Thoracic aorta (tissue), 2 donors: ENCODE results near the gene DOHH. TPM values are rescaled to one million over a fixed set of nuclear protein-coding genes. Genes with fewer than 3 reads are reported as not detected.

Source experiments
- ATAC-seq: fragments of 150-250 bp; one replicate; pipeline ENCODE4 v1.8.0; 2017; ENCODE audit warnings: low read depth; ENCODE audit not compliant: insufficient number of reproducible peaks, low FRiP score
- DNase-seq: peaks from one replicate; pipeline ENCODE4 v3.0.0-alpha.2; 2020; ENCODE audit warnings: low spot score
- H3K27ac ChIP-seq, 2 donors: fragments of 200-600 bp; sonication (generic); 1 replicate in 1 of 2; 2 replicates in 1 of 2; pipeline ENCODE4 v1.5.1; 2016; ENCODE audit warnings: mild to moderate bottlenecking in 2 of 2, moderate library complexity in 2 of 2
- H3K27me3 ChIP-seq: fragments of 200-600 bp; sonication (generic); replicated peaks from 2 replicates; pipeline ENCODE4 v1.6.0; 2016; ENCODE audit warnings: mild to moderate bottlenecking; ENCODE audit not compliant: insufficient read depth
- H3K36me3 ChIP-seq: fragments of 200-600 bp; sonication (generic); one replicate; pipeline ENCODE4 v1.5.1; 2016
- H3K4me1 ChIP-seq, 2 donors: fragments of 200-600 bp; sonication (generic); 1 replicate in 1 of 2; 2 replicates in 1 of 2; pipeline versions ENCODE4 v1.5.1 to v1.6.0; 2016; ENCODE audit warnings: low read depth in 2 of 2, mild to moderate bottlenecking in 1 of 2; ENCODE audit not compliant: control insufficient read depth in 1 of 2
- H3K4me3 ChIP-seq: fragments of 200-600 bp; sonication (generic); 2 replicates; pipeline ENCODE4 v1.5.1; 2016; ENCODE audit warnings: mild to moderate bottlenecking
- H3K9me3 ChIP-seq: fragments of 200-600 bp; sonication (generic); 2 replicates; pipeline ENCODE4 v1.5.1; 2016
- total RNA-seq, 2 donors: library from RNA; depleted of rRNA; stranded (reverse); fragments of >200 nt; gene quantifications; one replicate each; pipeline versions ENCODE4 v1.1.0 to v1.2.3, GENCODE V29; 2016
- TF ChIP-seq, protein P1 (sequence below): fragments of 200-600 bp; sonication (generic); IDR thresholded peaks from one replicate; pipeline ENCODE4 v1.5.1; 2019; ENCODE audit warnings: antibody characterized with exemption

Gene DOHH
- total RNA-seq, 2 donors from 2014 or later, result 22.0 to 24.2 TPM

DNA sequence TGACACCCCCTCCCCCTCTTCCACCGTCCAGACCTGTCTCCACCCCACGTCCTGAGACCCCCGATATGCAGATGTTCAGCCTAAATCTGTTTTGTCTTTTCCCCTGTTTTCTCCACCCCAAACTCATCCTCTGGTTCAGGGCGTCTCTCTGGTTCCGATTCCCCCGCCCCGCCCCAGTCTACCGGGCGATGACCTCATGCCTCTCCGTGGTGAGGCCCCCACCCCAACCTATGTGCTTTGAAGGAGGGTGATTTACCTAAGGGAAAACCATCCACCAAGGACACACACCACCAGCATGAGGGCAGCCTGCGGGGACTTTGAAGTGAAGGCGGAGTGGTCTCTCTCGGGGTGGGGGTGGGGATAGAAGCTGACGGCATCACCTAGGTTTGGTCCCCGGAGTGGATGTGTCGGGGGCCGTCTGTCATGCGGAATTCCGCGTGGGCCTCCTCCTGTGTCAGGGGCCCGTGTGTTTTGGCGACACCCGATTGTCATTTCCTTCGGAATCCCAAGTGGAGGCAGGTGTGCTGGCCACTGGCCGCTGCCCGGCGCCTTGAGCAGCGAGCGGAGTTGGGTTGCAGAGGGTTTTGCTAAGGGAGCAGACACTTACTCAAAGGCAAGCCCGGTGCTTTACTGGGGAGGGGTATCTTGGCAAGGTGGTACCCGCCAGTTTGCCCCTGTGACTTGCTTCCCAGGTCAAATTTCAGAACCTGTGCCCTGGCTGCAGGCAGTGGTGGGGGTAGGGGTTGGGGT lies 7.1 kb upstream of the DOHH start:
- Histone ChIP-seq H3K9me3 (no peaks in the 10 kb centered on the region), H3K27ac (no peak overlapping the region), H3K36me3 (peaks cover 11% of the 10 kb centered on the region), H3K4me1 (peaks cover 3 to 24% of the 10 kb centered on the region in 2 donors), H3K4me3 (peak overlapping the region; percentile 91), H3K27me3 (no peaks in the 10 kb centered on the region)
- DNase-seq (no peak), ATAC-seq (no peak)
- TF ChIP-seq, protein P1, sequence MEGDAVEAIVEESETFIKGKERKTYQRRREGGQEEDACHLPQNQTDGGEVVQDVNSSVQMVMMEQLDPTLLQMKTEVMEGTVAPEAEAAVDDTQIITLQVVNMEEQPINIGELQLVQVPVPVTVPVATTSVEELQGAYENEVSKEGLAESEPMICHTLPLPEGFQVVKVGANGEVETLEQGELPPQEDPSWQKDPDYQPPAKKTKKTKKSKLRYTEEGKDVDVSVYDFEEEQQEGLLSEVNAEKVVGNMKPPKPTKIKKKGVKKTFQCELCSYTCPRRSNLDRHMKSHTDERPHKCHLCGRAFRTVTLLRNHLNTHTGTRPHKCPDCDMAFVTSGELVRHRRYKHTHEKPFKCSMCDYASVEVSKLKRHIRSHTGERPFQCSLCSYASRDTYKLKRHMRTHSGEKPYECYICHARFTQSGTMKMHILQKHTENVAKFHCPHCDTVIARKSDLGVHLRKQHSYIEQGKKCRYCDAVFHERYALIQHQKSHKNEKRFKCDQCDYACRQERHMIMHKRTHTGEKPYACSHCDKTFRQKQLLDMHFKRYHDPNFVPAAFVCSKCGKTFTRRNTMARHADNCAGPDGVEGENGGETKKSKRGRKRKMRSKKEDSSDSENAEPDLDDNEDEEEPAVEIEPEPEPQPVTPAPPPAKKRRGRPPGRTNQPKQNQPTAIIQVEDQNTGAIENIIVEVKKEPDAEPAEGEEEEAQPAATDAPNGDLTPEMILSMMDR, result no peak

DNA sequence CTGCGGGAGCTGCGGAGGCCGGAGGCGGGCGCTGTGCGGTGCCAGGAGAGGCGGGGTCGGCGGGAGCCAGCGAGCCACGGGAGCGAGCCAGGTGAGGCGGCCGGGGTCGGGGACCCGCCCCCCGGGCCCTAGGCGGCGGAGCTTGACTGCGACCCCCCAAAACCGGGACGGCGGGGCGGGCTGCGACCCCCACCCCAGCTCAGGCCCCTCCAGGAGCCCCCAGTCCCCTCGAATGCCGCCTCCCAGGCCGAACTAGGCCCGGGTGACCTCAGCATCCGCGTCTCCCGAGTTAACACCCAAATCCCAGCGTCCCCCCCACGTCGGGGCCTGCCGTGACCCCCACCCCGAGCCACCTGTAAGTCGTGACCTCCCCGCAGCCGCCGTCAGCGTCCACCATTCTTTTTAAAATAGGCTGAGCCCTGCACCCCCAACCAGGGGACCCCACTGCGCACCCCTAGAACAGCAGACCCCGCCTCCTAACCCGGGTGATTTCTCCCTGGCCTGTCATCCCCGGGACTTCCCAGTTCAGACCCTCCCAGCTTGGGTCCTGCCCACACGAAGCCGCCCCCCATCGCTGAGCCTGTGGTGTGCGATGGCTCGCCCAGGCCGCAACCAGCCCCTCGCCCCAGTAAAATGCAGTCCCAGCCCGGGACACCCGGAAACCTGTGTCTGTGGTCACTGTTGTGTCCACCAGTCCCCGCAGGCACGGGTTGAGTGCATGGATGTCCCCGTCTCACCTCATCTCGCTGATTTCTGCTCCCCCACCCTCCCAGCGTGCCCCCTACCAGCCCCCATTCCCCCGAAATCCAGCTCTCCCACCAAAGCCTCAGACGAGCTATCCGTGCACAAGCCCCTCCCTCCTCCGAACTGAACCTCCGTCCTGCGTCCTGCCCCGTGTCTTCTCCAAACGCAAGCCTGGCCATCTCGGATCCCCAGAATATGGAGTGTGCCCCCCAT lies 6.2 kb upstream of the DOHH start:
- Histone ChIP-seq H3K4me3 (peak overlapping the region; percentile 91), H3K36me3 (peaks cover 11% of the 10 kb centered on the region), H3K27ac (peak overlapping the region; percentile 48 to 68), H3K4me1 (peaks cover 3 to 15% of the 10 kb centered on the region in 2 donors), H3K9me3 (no peaks in the 10 kb centered on the region), H3K27me3 (no peaks in the 10 kb centered on the region)
- ATAC-seq (no peak), DNase-seq (no peak)
- TF ChIP-seq, protein P1, result no peak

DNA sequence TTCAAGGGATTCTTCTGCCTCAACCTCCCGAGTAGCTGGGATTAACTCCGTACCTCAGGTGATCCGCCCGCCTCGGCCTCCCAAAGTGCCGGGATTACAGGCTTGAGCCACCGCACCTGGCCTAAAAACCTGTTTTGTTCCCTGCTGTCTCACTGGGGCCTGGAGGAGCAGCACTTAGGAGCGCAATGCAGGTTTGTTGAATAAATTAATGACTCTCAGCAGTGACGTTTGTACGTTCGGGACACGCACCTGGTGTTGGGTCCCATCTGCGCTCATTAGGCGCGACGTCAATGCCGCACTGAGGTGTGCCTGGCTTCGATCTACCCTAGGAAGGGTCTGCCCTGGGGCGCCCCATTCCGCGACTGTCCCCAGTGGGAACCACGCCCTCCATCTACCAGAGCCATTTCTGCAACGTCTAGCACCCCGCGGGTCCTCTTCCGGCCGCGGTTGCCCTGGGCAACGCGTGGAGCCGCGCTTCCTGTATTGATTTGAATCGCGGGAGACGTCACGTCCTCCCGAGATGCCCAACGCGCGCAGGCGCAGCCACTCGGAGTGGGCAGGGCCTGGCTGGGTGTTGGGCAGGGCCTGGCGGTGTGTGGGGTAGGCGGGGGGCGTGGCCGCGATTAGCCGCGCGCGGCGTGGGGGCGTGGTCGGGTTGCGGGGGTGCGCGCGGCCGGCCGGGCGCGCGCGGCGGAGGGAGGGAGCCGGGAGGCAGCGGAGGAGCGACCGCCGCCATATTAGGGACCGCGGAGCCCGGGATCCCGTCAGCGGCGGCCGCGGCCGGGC lies 5.3 kb upstream of the DOHH start, which contains the start of gene FZR1:
Gene FZR1 (plus strand): TSS at position 714 of the 786 bp plus-strand sequence. CDS start 16,679 bp downstream, outside the sequence.
- peaks cover 3 to 16% of the 10 kb centered on the region in 2 donors for H3K4me1 ChIP-seq
- no peaks in the 10 kb centered on the region for H3K27me3 ChIP-seq
- H3K4me3 ChIP-seq, result peak within 1 kb of the TSS; percentile 91
- H3K36me3 ChIP-seq, result peaks cover 11% of the 10 kb centered on the region
- TF ChIP-seq, protein P1, result no peak
- no peaks in the 10 kb centered on the region for H3K9me3 ChIP-seq
- peak within 1 kb of the TSS; percentile 59 to 68 for H3K27ac ChIP-seq
- peak; percentile 97 for DNase-seq
- ATAC-seq, result peak; percentile 84

DNA sequence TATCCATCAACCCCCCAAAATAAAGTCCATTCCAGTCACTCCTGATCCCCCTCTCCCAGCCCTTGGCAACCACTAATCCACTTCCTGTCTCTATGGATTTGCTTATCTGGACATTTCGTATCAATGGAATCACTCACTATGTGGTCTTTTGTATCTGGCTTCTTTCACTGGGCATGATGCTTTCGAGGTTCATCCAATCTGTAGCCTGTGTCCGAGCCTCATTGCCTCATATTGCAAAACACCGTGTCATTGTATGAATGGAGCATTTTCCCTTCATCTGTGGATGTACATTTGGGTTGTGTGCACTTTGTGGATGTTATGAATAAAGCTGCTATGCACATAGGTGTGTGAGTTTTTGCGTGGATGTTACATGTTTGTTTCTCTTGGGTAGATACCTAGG lies 4.3 kb upstream of the DOHH start:
- ATAC-seq, result no peak
- H3K36me3 ChIP-seq, result peaks cover 4% of the 10 kb centered on the region

More for the DNA sequence above, 4.3 kb upstream of the DOHH start:
- Histone ChIP-seq H3K4me3 (no peak overlapping the region), H3K27me3 (no peaks in the 10 kb centered on the region), H3K4me1 (peaks cover 6 to 19% of the 10 kb centered on the region in 2 donors), H3K9me3 (no peaks in the 10 kb centered on the region), H3K27ac (no peak overlapping the region)
- TF ChIP-seq, protein P1, result no peak
- DNase-seq, result no peak
